ENCODE data around the gene CHTF18.

DNA sequence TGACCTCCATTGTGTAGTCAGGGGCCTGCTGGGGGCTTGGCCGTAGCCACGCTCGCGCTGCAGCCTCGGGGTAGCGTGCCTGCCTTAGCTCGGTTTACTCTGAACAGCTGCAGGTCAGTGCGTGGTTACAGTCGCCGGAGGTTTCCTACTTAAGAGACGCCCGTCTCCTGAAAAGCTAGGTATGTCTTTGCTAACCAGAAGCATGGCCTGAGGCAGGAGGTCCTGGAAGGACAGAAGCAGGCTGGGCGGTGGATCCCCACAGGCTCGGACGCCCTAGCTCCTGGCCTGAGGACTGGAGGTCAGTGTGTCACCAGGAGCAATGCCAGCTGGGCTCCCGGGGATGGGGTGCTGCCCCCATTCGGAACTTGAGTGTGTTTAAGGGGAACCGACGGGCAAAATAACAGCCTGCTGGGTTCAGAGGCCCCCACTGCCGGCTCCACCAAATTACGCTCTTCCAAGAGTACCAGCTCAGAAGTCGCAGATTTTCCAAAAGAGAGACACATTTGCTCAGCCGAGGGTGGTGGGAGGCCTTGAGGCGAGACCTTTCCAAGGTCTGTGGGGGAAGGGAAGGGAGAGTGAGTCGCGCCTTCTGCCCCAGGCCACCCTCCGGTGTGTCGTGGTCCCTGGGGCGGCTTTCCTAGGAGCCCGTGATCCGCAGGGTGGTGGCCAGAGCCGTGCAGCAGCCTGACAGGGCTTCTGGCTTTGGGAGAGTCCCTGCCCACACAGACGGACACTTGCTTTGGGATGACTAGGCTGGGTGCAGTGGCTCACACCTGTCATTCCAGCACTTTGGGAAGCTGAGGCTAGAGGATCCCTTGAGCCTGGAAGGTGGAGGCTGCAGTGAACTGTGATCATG is 16.0 kb downstream of the CHTF18 start:
- TF ChIP-seq, protein P1, sequence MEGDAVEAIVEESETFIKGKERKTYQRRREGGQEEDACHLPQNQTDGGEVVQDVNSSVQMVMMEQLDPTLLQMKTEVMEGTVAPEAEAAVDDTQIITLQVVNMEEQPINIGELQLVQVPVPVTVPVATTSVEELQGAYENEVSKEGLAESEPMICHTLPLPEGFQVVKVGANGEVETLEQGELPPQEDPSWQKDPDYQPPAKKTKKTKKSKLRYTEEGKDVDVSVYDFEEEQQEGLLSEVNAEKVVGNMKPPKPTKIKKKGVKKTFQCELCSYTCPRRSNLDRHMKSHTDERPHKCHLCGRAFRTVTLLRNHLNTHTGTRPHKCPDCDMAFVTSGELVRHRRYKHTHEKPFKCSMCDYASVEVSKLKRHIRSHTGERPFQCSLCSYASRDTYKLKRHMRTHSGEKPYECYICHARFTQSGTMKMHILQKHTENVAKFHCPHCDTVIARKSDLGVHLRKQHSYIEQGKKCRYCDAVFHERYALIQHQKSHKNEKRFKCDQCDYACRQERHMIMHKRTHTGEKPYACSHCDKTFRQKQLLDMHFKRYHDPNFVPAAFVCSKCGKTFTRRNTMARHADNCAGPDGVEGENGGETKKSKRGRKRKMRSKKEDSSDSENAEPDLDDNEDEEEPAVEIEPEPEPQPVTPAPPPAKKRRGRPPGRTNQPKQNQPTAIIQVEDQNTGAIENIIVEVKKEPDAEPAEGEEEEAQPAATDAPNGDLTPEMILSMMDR (conservative IDR thresholded peaks at IDR 0.05; ENCODE audit: low read depth, low read length), result no peak
- no peak for TF ChIP-seq MAFK (IDR thresholded peaks at IDR 0.05; ENCODE audit: low read depth, low read length)
- no peak for TF ChIP-seq POLR2A (IDR thresholded peaks at IDR 0.05; ENCODE audit: low read depth, low read length)
- TF ChIP-seq MXI1 (IDR thresholded peaks at IDR 0.05; ENCODE audit: borderline replicate concordance, low read depth, low read length), result no peak
- no peak for TF ChIP-seq RAD21 (IDR thresholded peaks at IDR 0.05; ENCODE audit: low read length)
- TF ChIP-seq, protein P2, sequence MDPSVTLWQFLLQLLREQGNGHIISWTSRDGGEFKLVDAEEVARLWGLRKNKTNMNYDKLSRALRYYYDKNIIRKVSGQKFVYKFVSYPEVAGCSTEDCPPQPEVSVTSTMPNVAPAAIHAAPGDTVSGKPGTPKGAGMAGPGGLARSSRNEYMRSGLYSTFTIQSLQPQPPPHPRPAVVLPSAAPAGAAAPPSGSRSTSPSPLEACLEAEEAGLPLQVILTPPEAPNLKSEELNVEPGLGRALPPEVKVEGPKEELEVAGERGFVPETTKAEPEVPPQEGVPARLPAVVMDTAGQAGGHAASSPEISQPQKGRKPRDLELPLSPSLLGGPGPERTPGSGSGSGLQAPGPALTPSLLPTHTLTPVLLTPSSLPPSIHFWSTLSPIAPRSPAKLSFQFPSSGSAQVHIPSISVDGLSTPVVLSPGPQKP (IDR thresholded peaks at IDR 0.05; ENCODE audit: borderline replicate concordance, low read depth, low read length), result no peak
- TF ChIP-seq MAZ (IDR thresholded peaks at IDR 0.05; ENCODE audit: borderline replicate concordance, low read depth, low read length), result no peak
